ENCODE data around the gene UAP1.

GRCh38 chr1:162535501-162535900, 26.0 kb upstream of the UAP1 start:
- no peak for TF ChIP-seq CTCF (IDR thresholded peaks at IDR 0.05; ENCODE audit: insufficient read depth, low read length, poor library complexity, severe bottlenecking)
- no peak for TF ChIP-seq EZH2phosphoT487 (conservative IDR thresholded peaks at IDR 0.05; ENCODE audit: low read length)

Measured in SU-DHL-6 (cell line).